NCI-H748 (cell line): Measurements from ENCODE around the gene SFPQ.
"Not testable (repeated sequence)": the region's sequence is repeated elsewhere in the genome, so short reads cannot be mapped to it uniquely, and the experiment has no call there.

ENCODE experiments used
- DNase-seq: peaks from one replicate; lab custom pipeline; 2025; ENCODE audit not compliant: unreplicated experiment; lab: John Stamatoyannopoulos, UW

Gene SFPQ

DNA sequence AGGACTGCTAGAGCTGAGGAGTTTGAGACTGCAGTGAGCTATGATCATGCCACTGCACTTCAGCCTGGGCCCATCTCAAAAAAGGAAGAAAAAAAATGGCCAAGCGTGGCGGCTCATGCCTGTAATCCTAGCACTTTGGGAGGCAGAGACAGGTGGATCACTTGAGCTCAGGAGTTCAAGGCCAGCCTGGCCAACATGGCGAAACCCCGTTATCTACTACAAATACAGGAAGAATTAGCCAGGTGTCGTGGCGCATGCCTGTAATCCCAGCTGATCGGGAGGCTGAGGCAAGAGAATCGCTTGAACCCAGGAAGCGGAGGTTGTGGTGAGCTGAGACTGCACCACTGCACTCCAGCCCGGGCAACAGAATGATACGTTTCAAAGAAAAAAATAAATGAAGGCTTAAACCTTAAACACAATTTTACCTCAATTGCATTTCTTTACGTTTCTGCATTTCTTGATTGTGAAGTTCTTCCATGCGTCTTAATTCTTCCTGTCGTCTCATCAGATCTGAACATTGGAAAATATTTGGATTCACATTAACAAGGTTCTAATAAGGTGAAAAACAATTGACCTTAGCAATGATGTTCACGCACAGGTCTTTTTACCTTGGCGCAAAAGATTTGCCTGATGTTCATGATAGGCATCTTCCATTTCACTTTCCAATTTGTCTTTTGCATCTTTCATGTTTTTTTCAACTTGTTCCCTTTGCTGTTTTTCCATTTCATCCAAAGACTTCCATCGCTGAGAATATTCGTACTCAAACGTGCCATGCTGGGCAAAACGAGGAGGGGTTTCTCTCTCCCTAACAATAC lies 4.2 kb downstream of the SFPQ start:
- DNase-seq: no peak

DNA sequence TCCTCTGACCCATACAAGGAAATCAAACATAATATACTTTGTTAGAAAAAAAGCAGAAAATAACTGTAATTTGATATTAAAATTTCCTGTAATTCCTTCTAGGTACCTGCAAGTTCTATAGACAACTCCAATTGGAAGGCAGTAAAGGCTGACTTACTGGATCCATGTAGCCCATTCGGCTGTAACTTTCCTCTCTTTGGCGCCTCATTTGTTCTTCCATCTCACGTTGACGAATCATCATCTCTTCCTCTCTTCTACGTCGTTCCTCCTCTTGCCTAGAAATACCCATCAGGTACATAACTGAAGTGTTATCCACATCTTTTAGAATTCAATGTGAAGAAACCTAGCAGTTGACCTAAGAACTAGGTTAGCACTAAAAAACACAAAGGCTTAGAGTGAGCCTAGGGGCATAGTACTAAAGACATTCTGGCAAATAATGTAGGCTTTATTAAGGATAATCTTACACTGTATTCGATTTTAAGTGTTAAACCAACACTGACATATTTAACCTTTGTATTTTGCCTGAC lies 5.1 kb downstream of the SFPQ start:
- DNase-seq: no peak

DNA sequence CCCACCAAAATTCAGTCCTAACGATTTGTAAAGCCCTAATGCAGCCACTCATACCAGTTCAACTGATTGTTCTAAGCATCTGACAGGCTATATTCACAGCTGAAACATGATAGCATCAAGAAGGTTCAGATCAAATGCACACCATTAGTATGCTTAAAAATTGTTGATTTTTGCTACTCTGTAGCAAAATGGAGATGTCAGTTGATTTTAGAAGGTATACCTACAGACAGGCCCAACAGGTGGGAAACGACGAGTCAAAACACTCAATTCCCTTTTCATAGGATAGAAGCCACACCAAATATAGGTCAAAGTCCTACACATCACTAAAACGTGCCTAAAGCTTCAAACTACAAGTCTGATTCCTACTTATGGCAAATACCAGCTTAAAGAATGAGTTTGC lies 6.7 kb downstream of the SFPQ start:
- no peak for DNase-seq

DNA sequence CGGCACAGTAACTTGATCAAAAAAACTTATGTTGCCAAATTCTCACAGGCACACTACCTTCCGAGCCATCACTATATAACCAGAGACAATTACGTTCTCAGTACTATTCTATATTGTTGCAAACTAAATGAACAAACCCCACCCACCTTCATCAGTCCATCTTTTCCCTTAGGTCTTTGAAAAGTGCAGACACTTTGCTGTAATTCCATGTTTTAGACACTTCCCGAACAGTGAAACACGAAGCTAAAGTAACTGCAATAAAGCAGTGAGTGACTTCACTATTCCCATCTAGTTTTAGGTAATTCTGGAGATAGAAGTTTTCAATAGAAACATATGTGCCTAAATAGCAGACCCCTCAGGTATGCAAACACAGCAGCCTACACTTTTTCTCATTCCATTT lies 7.7 kb downstream of the SFPQ start:
- DNase-seq: no peak

DNA sequence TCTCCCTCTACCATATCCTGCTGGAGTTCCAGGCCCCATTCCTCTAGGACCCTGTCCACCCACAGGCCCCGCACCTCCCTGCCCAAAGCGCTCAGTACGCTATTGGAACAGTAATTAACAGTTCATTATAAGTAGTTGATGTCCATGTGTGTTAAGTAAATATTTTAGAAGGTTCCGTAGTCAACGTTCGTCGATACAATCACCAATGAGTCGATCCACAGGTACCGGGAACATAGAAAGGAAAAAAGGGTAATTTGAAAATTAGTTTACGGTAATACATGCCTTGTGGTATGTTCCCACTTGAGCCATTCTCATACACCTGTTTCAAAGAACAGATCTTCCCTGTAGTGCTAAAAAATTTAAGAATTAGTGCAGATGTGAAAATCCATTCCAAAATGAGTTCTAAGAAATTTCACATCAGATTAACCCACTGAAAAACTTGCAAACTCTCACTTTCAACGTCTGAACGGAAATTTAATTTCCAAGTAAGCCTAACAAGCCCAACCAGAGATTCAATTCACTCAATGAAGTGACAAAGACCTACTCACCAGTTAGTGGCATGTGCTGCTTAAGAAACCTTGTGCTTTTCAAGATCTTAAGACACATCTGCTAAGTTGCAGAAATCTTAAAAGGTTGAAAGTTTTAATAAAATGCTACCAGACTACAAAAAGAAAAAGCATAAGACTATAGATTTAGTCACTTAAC lies 8.3 kb downstream of the SFPQ start:
- DNase-seq: no peak

DNA sequence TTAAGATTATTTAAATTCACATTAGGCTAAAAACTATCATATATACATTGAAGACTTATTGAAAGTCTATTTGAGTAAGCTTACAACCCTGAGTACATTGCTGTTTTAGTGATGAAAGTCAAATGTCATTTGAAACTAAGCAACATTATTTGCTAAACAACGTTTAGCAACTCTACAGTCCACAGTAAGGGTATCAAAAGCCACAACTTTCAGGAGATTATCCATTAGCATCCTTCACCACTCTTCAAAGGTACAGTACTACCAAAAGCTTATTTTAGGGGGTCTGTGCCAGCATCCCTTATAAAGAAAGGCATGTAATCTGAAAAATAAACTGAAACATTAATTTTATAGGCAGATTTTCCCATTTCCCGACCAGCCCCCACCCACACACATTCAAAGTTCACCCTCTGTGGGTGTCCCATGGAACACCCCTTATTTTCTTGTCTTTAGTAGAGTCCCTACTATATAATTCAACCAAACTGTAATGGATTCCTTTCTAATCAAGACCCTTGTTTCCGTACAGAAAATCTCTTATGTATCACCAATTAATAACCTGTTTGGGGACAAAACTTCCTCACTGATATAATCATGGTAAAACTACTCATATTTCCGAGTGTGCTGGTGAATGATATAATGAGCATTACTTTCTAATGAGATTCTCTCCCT lies 11.0 kb downstream of the SFPQ start:
- DNase-seq: no peak

DNA sequence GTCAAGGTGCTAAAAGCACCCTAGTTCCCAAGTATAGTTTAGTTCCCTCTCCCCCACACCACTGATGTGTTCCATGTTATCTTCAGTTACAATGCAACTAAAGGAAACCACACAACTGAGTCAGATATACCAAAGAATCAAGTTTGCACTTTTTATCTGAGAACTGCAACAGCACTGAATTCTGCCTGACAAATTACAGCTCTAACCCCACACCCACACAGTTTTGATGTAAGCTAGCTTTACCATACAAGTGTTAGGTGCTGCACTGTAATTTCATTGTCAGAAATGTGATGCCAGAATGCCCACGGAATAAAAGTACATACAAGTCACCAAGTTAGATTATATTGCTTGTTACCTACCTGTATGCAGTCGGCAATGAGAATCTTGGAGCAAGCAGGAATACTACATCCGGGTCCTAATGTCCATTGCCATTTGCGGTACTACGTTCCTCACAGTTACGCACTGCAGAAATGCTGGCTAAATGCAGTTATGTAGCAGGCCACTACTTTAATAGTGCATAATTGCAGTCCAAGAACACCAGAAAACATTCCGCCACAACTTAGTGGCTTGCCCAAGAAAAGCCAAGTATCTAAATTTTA lies 12.1 kb downstream of the SFPQ start:
- DNase-seq: no peak

DNA sequence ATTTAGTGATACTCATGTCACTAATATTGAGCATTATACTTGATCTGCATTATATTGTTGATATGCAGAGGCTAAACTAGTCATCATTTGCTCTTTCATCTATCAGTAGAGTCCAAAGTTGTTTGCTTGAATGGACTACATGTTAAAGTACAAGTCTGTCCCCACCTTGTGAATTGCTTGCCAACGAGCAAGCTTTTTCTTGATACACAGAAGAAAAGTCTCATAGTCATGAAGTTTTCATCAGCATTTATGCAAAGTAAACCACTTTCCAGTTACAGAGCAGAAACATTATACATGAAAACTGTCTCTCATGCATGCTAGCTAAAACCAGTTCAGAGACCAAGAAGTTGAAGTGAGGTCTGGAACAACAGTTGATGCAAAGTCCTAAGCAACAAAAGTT lies 13.0 kb downstream of the SFPQ start:
- no peak for DNase-seq

DNA sequence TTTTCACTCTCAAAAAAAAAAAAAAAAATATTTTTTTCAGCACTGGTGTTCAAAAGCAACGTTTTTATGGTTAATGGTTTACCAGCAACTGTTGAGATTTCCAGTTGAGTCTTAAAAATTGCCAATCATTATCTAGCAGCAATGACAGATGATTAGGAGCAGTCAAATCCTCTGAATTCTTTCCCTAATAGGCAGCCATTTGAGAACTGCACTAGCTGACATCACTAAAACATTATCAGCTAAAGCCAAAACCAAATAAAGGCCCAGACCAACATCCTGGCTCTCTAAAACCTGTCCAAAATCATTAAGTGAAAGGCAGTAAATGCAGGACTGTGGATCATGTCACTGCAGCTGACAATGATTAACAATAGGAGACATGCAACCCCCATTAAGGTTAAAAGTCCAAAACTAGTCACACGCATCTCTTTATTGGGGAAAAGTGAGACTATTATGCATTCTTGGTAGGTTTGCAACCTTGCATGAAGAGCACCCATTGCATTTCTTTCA lies 14.0 kb downstream of the SFPQ start:
- DNase-seq: no peak

DNA sequence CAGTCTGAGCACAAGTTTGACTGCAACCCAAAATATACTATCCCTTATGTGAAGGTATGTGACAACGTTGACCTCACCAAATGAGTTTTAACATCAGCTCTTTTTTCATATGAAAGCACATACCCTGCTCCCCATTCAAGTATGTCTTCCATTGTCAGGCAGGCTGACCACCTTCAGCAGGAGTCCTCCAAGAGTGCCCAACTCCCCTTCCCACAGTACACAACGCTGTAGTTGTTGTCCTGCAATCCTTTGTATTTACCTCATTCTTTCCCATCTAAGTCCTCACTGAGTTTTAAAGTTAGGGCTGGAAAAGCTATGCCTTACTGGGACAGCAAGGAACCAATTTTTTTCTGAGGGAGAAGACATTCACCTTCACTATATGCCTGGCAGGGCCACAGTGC lies 14.7 kb downstream of the SFPQ start:
- no peak for DNase-seq

DNA sequence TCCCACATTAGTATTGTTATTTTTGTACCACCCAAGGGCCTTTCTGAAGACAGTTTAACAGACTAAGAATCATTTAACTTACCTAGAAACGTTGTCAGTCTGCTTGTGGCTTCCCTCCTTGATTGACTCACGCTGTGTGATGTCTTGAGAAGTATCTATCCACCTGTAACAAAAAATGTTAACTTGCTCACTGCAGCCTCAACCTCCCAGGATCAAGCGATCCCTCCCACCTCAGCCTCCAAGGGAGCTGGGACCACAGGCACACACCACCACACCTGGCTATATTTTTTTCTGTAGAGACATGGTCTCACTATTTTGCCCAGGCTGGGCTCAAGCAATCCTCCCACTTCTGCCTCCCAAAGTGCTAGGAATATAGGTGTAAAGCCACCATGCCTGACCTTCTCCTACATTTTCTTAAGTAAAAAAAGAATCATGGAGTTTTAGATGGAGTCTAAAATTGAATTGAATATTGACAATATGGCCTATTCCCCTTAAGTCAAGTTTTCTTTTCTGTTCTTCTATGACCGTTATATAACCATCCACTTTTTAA lies 15.6 kb downstream of the SFPQ start:
- no peak for DNase-seq

DNA sequence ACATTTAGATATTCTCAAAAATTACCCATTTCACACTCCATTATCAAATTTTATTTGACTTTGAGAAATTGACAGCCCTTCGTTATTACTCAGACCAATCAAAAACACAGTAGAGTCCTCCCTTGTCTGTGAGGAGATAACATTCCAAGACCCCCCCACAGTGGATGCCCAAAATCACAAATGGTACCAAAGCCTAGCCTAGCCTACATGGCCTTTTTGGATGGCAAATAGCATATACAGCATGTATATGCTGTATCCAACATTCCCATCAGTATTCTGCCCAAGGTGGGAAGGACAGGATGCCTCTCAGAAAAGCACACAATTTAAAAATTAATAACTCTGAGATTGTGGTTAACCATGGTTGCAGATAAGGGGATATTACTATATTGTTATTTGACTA lies 17.3 kb downstream of the SFPQ start:
- DNase-seq: no peak

DNA sequence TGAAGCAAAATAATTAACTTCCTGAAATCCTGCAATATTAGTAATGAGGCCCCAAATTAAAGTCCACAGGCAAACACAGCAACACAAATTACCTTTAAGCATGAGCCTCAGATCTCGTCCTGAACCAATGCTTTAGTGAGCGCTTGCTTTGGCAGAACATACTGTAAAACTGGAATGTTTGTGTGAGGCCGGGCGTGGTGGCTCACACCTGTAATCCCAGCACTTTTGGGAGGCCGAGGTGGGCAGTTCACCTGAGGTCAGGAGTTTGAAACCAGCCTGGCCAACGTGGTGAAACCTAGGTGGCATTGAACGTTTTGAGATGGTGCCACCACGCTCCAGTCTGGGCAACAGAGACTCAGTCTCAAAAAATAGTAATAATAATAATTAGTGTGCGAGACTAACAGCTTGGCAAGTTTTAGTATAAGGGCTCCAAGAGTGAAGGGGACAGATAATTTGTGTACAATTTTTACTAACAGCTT lies 17.8 kb downstream of the SFPQ start:
- no peak for DNase-seq

DNA sequence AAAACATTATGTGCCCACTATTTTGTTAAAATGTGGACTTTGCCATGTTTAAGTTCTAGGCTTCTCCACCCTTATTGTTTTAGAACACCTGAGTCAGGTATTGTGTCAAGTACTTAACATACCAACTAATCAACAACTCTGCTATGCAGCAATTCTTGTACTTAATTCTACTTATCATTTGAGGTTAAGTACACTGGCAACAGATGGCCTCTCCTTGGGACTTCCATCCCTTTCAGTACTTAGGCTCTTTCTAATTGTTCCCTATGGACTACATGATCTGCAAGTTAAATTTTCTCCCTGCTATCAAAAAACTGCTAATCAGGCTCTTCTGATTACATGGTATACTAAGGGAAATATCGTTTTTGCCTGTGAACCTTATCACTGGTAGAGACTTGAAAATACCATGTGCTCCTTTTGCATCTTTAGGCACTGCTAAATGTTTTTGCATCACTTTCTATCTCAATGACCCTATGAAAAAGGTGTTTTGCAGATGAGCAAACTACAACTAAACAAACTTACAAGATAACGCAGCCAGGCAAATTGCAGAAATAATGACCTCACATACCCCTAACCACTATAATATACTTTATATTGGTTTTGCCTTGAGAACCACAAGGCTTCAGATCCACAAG lies 18.9 kb downstream of the SFPQ start:
- no peak for DNase-seq

DNA sequence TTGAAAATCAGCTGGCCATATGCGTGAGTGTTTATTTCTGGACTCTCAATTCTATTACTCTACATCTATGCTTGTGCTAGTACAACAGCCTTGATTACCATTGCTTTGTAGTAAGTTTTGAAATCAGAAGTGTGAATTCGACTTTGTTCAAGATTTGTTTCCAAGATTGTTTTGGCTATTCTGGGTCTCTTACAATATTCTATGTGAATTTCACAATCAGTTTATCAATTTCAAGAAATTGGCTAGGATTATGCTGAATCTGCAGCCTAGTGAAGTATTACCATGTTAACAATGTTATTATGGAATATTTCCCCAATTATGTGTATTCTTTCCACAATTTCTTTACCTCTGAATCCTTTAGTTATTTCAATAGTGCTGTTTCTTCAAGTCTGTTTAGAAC lies 19.5 kb downstream of the SFPQ start:
- DNase-seq: no peak

DNA sequence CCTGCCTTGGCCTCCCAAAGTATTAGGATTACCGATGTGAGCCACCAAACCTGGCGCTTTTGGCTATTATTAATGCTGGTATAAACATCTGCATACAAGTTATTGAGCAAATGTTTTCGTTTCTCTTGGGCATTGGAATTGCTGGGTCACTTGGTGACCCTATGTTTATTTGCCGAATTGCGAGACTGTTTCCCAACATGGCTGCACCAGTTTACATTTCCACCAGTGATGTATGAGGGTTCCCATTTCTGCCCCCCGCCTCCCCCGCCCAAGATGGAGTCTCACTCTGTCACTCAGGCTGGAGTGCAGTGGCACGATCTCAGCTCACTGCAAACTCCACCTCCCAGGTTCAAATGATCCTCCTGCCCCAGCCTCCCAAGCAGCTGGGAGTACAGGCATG lies 20.9 kb downstream of the SFPQ start:
- no peak for DNase-seq

DNA sequence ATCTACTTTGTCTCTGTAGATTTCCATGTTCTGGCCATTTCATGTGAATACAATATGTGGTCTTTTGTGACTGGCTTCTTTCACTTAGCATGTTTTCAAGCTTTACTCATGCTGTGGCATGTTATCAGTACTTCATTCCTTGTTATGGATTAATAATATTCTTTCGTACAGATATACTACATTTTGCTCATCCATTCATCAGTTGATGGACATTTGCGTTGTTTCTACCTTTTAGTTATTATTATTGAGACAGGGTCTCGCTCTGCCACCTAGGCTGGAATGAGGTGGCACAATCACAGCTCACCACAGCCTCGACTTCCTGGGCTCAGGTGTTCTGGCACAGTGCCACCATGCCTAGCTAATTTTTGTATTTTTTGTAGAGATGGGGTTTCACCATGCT lies 21.4 kb downstream of the SFPQ start:
- no peak for DNase-seq

DNA sequence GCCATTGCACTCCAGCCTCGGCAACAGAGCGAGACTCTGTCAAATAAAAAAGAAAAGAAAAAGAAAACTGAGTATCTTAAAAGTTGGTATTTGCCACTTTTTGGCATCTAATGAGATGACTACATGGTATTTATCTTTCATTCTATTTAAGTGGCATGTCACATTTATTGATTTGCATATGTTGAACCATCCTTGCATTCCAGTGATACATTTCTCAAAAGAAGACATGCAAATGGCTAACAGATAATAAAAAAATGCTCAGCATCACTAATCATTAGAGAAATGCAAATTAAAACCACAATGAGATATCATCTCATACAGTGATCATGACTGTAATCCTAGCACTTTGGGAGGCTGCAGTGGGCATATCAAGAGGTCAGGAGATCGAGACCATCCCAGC lies 28.1 kb downstream of the SFPQ start:
- DNase-seq: no peak

DNA sequence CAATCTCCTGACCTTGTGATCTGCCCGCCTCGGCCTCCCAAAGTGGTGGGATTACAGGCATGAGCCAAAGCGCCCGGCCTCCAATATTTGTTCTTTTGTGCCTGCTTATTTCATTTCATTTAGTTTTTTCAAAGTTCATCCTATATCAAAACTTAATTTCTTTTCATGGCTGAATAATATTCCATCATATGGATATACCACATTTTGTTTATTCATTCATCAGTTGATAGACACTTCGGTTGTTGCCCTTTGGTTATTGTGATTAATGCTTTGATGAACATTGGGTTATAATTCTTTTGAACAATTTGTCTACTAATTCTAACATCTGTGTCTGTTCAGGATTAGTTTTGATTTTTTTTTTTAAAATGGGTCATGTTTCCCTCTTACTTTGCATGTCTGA lies 41.7 kb downstream of the SFPQ start:
- DNase-seq: no peak

DNA sequence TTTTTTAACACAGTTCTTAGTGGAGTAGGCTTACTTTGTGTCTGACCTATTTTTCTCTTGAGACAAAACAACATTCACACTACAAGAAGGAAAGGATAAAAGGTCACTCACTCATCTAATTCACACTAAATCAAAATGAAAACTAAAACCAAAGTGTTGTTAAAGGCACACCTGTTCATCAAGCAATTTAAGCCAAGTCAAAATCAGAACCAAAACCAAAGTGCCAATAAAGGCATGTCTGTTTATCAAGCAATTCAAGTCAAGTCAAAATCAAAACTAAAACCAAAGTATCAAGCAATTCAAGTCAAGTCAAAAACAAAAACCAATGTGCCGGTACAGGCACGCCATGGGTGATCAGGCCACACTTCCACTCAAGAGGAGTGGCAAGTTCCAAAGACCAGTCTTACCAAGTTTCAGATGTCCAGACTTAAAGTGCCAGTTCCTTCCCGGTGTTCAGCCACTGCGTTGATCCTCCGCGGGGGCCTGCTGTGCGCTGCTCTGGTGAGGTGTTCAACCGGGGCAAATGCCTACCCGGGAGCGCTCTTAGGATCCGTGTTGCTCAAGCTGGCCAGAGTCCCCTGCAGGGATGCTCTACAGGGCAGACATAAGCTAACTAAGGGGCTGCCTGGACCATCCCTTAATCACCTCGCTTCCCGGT lies 46.9 kb downstream of the SFPQ start:
- DNase-seq: not testable (repeated sequence)
